Activated CD4-positive, alpha-beta T cell treated with anti-CD3 and anti-CD28 coated beads for 1 hour (primary cell): ENCODE measurements around the gene TMEM63C.

Experiments used
- DNase-seq: peaks from one replicate; pipeline ENCODE4 v3.0.0-alpha.2; 2020

The TMEM63C gene

DNA sequence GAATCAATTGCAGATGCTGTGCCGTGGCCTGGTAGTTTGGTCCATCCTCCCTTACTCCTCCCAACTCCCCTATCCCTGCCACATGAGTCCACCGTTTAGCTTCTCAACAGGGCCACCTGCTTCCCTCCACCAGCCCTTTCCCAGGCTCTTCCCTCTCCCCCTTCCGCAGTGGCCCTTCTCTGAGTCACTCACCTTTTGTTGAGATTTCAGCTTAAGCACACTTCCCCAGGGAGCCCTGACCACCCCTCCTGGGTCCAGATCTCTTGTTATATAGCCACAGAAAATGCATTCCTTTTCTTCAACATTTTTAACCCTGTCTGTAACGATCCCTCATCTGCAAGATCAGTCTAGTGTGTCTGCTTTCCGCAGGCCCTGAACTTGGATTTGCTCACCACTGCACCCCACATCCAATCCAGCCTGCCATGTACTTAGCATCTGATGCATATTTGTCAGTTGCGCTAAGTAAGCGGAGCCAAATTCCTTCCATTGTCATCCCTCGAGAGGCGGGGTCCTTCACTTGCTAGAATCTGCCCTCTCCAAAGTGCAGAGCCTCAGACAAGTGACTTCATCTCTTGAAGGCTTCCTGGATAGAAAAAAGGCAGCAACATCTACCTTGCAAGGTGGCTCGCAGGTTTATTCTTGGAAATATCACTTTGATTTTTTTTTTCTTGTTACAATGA is 41.1 kb downstream of the TMEM63C start:
- DNase-seq, result no peak

GRCh38 chr14:77224212-77224611 is 42.6 kb downstream of the TMEM63C start:
- no peak for DNase-seq

- no peak for DNase-seq
These were observed 43.7 kb downstream of the TMEM63C start for GRCh38 chr14:77225254-77225653.

GRCh38 chr14:77225892-77226557 is 44.4 kb downstream of the TMEM63C start:
- DNase-seq, result no peak

GRCh38 chr14:77228056-77228455 is 46.5 kb downstream of the TMEM63C start:
- DNase-seq, result no peak

- no peak for DNase-seq
These were observed 49.3 kb downstream of the TMEM63C start for GRCh38 chr14:77230914-77231313.

DNA sequence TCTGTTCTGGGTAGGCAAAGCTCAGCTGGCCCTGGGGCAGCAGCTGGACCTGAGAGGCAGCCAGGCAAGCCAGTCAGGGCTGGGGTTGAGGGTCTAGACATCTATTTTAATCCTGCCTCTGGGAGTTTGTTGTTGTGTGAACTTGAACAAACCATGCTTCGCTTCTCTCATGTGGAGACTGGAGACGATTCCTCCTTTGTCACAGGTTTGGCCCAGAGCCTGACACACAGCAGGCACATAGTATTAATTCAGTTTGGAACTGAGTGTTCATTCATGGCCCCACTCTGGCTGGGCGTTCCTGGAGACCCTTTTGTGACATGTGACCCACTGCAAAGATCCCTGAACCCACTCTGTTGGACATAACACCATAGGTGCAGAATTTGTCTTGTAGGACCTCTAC is 50.1 kb downstream of the TMEM63C start:
- no peak for DNase-seq

- DNase-seq, result no peak
These were observed 55.2 kb downstream of the TMEM63C start for GRCh38 chr14:77236814-77237213.

GRCh38 chr14:77238356-77238755 is 56.8 kb downstream of the TMEM63C start:
- no peak for DNase-seq

DNA sequence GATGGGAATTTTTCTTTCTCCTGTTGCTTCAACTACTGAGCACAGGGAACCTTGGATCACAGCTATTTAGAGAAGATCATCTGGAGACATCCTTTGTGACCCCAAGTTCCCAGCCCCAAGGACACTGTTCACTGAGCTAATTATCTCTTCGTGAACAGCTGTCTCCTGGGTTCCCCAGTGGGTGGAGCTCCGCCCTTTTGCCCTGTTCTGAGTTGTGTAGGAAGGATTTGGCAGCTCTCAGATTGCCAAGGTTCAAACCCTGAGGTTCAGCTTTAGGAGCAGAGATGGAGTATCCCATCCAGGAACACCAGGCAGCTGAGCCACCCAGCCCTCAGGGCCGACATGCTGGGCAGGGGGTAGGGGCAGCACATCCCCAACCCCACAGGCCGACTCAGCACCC is 57.4 kb downstream of the TMEM63C start:
- no peak for DNase-seq

- DNase-seq, result no peak
These were observed 57.8 kb downstream of the TMEM63C start for GRCh38 chr14:77239412-77239811.

DNA sequence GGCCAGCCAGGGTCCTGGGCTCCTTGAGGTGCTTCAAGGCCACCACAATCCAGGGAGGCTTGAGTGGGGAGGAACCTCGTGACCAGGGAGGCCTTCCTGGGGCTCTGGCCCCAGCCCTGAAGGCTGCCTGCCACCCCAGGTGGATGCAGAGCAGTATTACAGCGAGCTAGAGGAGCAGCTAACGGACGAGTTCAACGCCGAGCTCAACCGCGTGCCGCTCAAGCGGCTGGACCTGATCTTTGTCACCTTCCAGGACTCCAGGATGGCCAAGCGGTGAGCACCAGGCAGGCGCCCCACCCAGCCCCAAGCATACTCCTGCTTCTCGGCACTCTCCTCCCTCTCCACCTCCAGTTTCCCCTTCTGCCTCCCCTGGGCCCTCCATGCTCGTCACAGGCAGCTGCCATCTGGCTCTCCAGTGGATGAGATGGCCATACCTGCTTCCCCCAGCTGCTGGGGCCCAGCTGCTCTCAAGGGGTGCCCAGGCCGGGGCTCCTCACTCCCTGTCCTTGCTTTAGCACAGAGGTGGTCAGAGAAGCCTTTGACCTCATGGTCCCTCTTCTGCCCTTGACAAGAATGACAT is 58.8 kb downstream of the TMEM63C start:
- no peak for DNase-seq

GRCh38 chr14:77241955-77242354 is 60.4 kb downstream of the TMEM63C start:
- DNase-seq, result no peak

- DNase-seq, result no peak
These were observed 61.2 kb downstream of the TMEM63C start for GRCh38 chr14:77242752-77243151.

DNA sequence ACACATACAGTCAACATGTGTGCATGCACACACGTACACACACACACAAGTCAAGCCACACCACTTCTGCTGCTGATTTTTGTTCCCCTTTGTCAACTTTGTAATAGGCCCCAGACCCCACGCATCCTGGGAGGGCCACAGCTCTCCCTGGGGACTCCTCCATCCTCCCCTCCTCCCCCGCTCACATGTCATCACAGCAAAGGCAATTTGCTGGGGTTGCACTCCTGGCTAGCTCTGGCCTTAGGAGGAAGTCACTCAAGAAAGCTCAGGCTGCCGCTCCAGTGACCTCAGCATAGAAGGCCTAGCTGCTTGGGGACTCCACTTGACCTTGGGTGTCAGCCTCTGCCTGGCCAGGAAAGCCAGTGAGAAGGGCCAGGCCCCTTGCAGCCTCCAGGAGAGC is 62.3 kb downstream of the TMEM63C start:
- DNase-seq, result no peak

- no peak for DNase-seq
These were observed 64.2 kb downstream of the TMEM63C start for GRCh38 chr14:77245820-77246219.

GRCh38 chr14:77246784-77247183 is 65.2 kb downstream of the TMEM63C start:
- DNase-seq, result no peak

- no peak for DNase-seq
These were observed 67.1 kb downstream of the TMEM63C start for GRCh38 chr14:77248666-77249065.

- DNase-seq, result no peak
These were observed 67.7 kb downstream of the TMEM63C start for GRCh38 chr14:77249286-77249685.

- no peak for DNase-seq
These were observed 69.3 kb downstream of the TMEM63C start for GRCh38 chr14:77250927-77251326.

GRCh38 chr14:77251870-77252269 is 70.3 kb downstream of the TMEM63C start:
- DNase-seq, result no peak

- no peak for DNase-seq
These were observed 72.0 kb downstream of the TMEM63C start for GRCh38 chr14:77253333-77254190.

GRCh38 chr14:77256694-77257093 is 75.1 kb downstream of the TMEM63C start:
- no peak for DNase-seq

DNA sequence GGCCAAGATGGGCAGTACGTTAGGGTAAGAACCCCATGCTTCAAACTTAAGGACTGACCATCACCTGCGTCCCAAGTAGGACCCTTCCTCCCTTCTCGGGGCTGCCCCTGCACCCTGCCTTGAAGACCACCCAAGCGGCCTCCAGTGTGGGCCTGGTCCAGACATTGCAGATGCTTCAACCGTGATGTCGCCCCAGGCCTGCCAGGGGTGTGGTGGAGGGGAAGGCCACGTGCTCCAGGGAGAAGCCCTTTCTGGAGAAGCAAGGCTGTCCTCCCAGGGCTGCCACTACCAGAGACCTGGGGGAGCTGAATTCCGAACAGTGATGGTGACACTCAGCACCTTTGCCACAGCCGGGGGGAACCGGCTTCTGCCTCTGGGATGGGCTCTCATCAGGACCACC is 76.1 kb downstream of the TMEM63C start:
- DNase-seq, result no peak
